ENCODE results near the gene RTRAF. TPM values are rescaled to one million over a fixed set of nuclear protein-coding genes. Genes with fewer than 3 reads are reported as not detected.

RTRAF gene
- total RNA-seq, 2 experiments from 2014 or later, result 213 to 244 TPM

GRCh38 chr14:52043690-52044089, 54.3 kb downstream of the RTRAF start:
- H3K4me1 ChIP-seq (ENCODE audit: insufficient read depth, low read length, poor library complexity, severe bottlenecking), result no peaks in the 10 kb centered on the region
- intact Hi-C loops (cut with micrococcal nuclease; ENCODE audit: unreplicated experiment), result loop anchor here (10.0 kb wide), 1 partner anchor 91 kb away; no protein-coding TSS in a partner anchor

GRCh38 chr14:52044791-52045522, 55.6 kb downstream of the RTRAF start:
- no TSS peak for BruUV-seq (replicated peaks)
- TF ChIP-seq CTCF (conservative IDR thresholded peaks at IDR 0.05; ENCODE audit: low read length) (no peak), EZH2phosphoT487 (IDR thresholded peaks at IDR 0.05; ENCODE audit: borderline replicate concordance, low read depth, low read length) (no peak)
- H3K4me1 ChIP-seq (ENCODE audit: insufficient read depth, low read length, poor library complexity, severe bottlenecking), result no peaks in the 10 kb centered on the region
- H3K36me3 ChIP-seq (ENCODE audit: insufficient read depth, low read length), result no peaks in the 10 kb centered on the region
- H4K20me1 ChIP-seq (ENCODE audit: insufficient read depth, low read length), result no peaks in the 10 kb centered on the region
- intact Hi-C loops (cut with micrococcal nuclease; ENCODE audit: unreplicated experiment), result loop anchor here (10.0 kb wide), 1 partner anchor 90 kb away; no protein-coding TSS in a partner anchor
- H3K9me3 ChIP-seq (ENCODE audit: low read length), result no peaks in the 10 kb centered on the region
- H2AFZ ChIP-seq (ENCODE audit: low read length), result no peak overlapping the region
- CTCF ChIA-PET (ENCODE audit: unreplicated experiment), result no interaction called here
- H3K4me2 ChIP-seq (ENCODE audit: low read length), result no peak overlapping the region
- no peak for DNase-seq (ENCODE audit: low spot score)
- no peak overlapping the region for H3K4me3 ChIP-seq (ENCODE audit: low read depth, low read length, poor library complexity, severe bottlenecking)
- no peaks in the 10 kb centered on the region for H3K79me2 ChIP-seq (ENCODE audit: insufficient read depth, low read depth, low read length)
- H3K27ac ChIP-seq (ENCODE audit: low read depth, low read length, poor library complexity, severe bottlenecking), result no peak overlapping the region
- POLR2A ChIA-PET, result interaction anchor here (0.5 to 1.1 kb wide), 4 partner anchors 12 to 1218 kb away, joined by 3 read pairs; no protein-coding TSS in a partner anchor
- H3K9me2 ChIP-seq (ENCODE audit: insufficient read depth, low read length), result no peaks in the 10 kb centered on the region

More at GRCh38 chr14:52043690-52044089, 54.3 kb downstream of the RTRAF start:
- Histone ChIP-seq H3K79me2 (ENCODE audit: insufficient read depth, low read depth, low read length) (no peaks in the 10 kb centered on the region), H3K4me3 (ENCODE audit: low read depth, low read length, poor library complexity, severe bottlenecking) (no peak overlapping the region), H3K9me2 (ENCODE audit: insufficient read depth, low read length) (no peaks in the 10 kb centered on the region), H3K4me2 (ENCODE audit: low read length) (no peak overlapping the region), H3K27ac (ENCODE audit: low read depth, low read length, poor library complexity, severe bottlenecking) (no peak overlapping the region), H3K9me3 (ENCODE audit: low read length) (no peaks in the 10 kb centered on the region), H2AFZ (ENCODE audit: low read length) (no peak overlapping the region), H3K36me3 (ENCODE audit: insufficient read depth, low read length) (no peaks in the 10 kb centered on the region), H4K20me1 (ENCODE audit: insufficient read depth, low read length) (no peaks in the 10 kb centered on the region)
- POLR2A ChIA-PET, result interaction anchor here (0.6 to 0.8 kb wide), 3 partner anchors 8 to 231 kb away, joined by 3 to 10 read pairs (median 4); no protein-coding TSS in a partner anchor
- CTCF ChIA-PET (ENCODE audit: unreplicated experiment), result interaction anchor here (0.6 kb wide), 1 partner anchor 391 kb away, joined by 3 read pairs; no protein-coding TSS in a partner anchor
- TF ChIP-seq EZH2phosphoT487 (IDR thresholded peaks at IDR 0.05; ENCODE audit: borderline replicate concordance, low read depth, low read length) (no peak), CTCF (conservative IDR thresholded peaks at IDR 0.05; ENCODE audit: low read length) (peak; percentile 69)
- peak; percentile 23 for DNase-seq (ENCODE audit: low spot score)
- no TSS peak for BruUV-seq (replicated peaks)

Data from OCI-LY7 (cell line).